MM.1S (cell line): ENCODE results near the gene KBTBD3.

Experiments
- CTCF ChIP-seq: fragments of 300-600 bp; sonication (generic); IDR thresholded peaks from 2 replicates; pipeline ENCODE4 v1.5.1; 2016; ENCODE audit warnings: antibody characterized with exemption, low read length, mixed read lengths
- EZH2 ChIP-seq: fragments of 300-600 bp; sonication (generic); optimal IDR thresholded peaks from 2 replicates; pipeline ENCODE3; 2017; ENCODE audit warnings: low read depth, mild to moderate bottlenecking, antibody characterized with exemption, low read length, mixed read lengths
- EZH2phosphoT487 ChIP-seq: fragments of 300-600 bp; sonication (generic); IDR thresholded peaks from 2 replicates; pipeline ENCODE4 v1.6.1; 2018; ENCODE audit warnings: antibody characterized with exemption, low read length

GRCh38 chr11:106031202-106031810 lies 45.8 kb downstream of the KBTBD3 start:
- no peak for TF ChIP-seq CTCF
- TF ChIP-seq EZH2: no peak
- TF ChIP-seq EZH2phosphoT487: no peak
